CD4-positive, CD25-positive, alpha-beta regulatory T cell (primary cell): ENCODE measurements around the gene ABCG8. TPM values are rescaled to one million over a fixed set of nuclear protein-coding genes. Genes with fewer than 3 reads are reported as not detected.

Source experiments
- ATAC-seq, 2 donors: fragments of 150-1000 bp; cut with Tn5 transposase; one replicate each; pipeline ENCODE4 v1.10.0; 2021; ENCODE audit warnings: low read depth in 2 of 2, moderate number of reproducible peaks in 2 of 2, moderate library complexity in 1 of 2
- DNase-seq, 3 donors: peaks; one replicate each; pipeline versions ENCODE4 v3.0.0 to v3.0.0-alpha.2; 2012 to 2022; ENCODE audit warnings: mixed read lengths in 1 of 3
- H3K27ac ChIP-seq: one replicate; pipeline ENCODE4 v1.7.0; 2013; ENCODE audit warnings: mild to moderate bottlenecking, low read length; ENCODE audit not compliant: insufficient read depth, poor library complexity, severe bottlenecking
- H3K27me3 ChIP-seq: one replicate; pipeline ENCODE4 v1.7.0; 2013; ENCODE audit warnings: low read length; ENCODE audit not compliant: control insufficient read depth, insufficient read depth
- H3K36me3 ChIP-seq: one replicate; pipeline ENCODE4 v1.7.0; 2013; ENCODE audit warnings: mild to moderate bottlenecking, low read length, moderate library complexity; ENCODE audit not compliant: control insufficient read depth, insufficient read depth
- H3K4me1 ChIP-seq: 2 replicates; pipeline ENCODE4 v1.7.0; 2013; ENCODE audit warnings: mild to moderate bottlenecking, low read length; ENCODE audit not compliant: insufficient read depth, control insufficient read depth, poor library complexity, severe bottlenecking
- H3K4me3 ChIP-seq: one replicate; pipeline ENCODE4 v1.7.0; 2013; ENCODE audit warnings: low read depth, mild to moderate bottlenecking, low read length, moderate library complexity
- H3K9me3 ChIP-seq, 2 experiments: 1 replicate in 1 of 2; 2 replicates in 1 of 2; pipeline ENCODE4 v1.7.0; 2013; ENCODE audit warnings: low read length in 2 of 2, mild to moderate bottlenecking in 1 of 2, moderate library complexity in 1 of 2; ENCODE audit not compliant: control insufficient read depth in 2 of 2
- H3K27ac Mint-ChIP-seq, 3 donors: one replicate each; pipeline ENCODE4 v1.8.0; 2020 to 2022; ENCODE audit warnings: mild to moderate bottlenecking in 3 of 3, mixed read lengths in 3 of 3, moderate library complexity in 2 of 3
- H3K27me3 Mint-ChIP-seq: one replicate; pipeline ENCODE4 v1.8.0; 2022; ENCODE audit warnings: mild to moderate bottlenecking, mixed read lengths
- H3K36me3 Mint-ChIP-seq: one replicate; pipeline ENCODE4 v1.8.0; 2020; ENCODE audit warnings: mixed read lengths
- H3K4me1 Mint-ChIP-seq, 4 donors: one replicate each; pipeline ENCODE4 v1.8.0; 2020 to 2022; ENCODE audit warnings: mixed read lengths in 4 of 4, mild to moderate bottlenecking in 1 of 4
- H3K4me3 Mint-ChIP-seq, 4 donors: one replicate each; pipeline ENCODE4 v1.8.0; 2020 to 2022; ENCODE audit warnings: mild to moderate bottlenecking in 4 of 4, mixed read lengths in 4 of 4, moderate library complexity in 3 of 4
- H3K9me3 Mint-ChIP-seq, 7 donors: one replicate each; pipeline ENCODE4 v1.8.0; 2020 to 2022; ENCODE audit warnings: mixed read lengths in 7 of 7, mild to moderate bottlenecking in 3 of 7, moderate library complexity in 2 of 7
- polyA plus RNA-seq, 4 donors: library from polyadenylated mRNA; unstranded; fragments of 300-500 nt; fragmentation: Illumina TruSeq; gene quantifications; one replicate each; pipeline ENCODE4 v1.2.3, GENCODE V29; 2021
- total RNA-seq: library from RNA; stranded (reverse); gene quantifications from one replicate; pipeline ENCODE4 v1.2.3, GENCODE V29; 2022

The ABCG8 gene
- total and polyA plus RNA-seq, 5 donors from 2014 or later: 0.09 to 0.10 TPM; not detected in 3

- Mint-ChIP-seq H3K4me1 (peaks cover 0 to 2% (median 1%) of the 10 kb centered on the region in 4 donors), H3K27me3 (peaks cover 24% of the 10 kb centered on the region)
- H3K27ac ChIP-seq: no peak overlapping the region
These were observed 12.2 kb upstream of the ABCG8 start for GRCh38 chr2:43826305-43827250.

GRCh38 chr2:43831543-43832294 is 7.1 kb upstream of the ABCG8 start:
- H3K9me3 Mint-ChIP-seq: no peaks in the 10 kb centered on the region
- no peaks in the 10 kb centered on the region for H3K36me3 Mint-ChIP-seq
- DNase-seq (no peak), ATAC-seq (no peak)
- H3K36me3 ChIP-seq: no peaks in the 10 kb centered on the region
- peaks cover 16% of the 10 kb centered on the region for H3K27me3 Mint-ChIP-seq
- no peaks in the 10 kb centered on the region for H3K4me1 ChIP-seq
- H3K4me3 Mint-ChIP-seq: no peak overlapping the region
- no peaks in the 10 kb centered on the region for H3K9me3 ChIP-seq
- H3K27me3 ChIP-seq: peaks cover 4% of the 10 kb centered on the region
- H3K27ac Mint-ChIP-seq: no peak overlapping the region
- H3K4me3 ChIP-seq: no peak overlapping the region
- peaks cover 0 to 2% (median 1%) of the 10 kb centered on the region in 4 donors for H3K4me1 Mint-ChIP-seq
- H3K27ac ChIP-seq: no peak overlapping the region

More at GRCh38 chr2:43826305-43827250, 12.2 kb upstream of the ABCG8 start:
- H3K4me3 Mint-ChIP-seq: no peak overlapping the region
- Histone ChIP-seq H3K4me1 (no peaks in the 10 kb centered on the region), H3K4me3 (no peak overlapping the region), H3K27me3 (peaks cover 3% of the 10 kb centered on the region), H3K9me3 (no peaks in the 10 kb centered on the region), H3K36me3 (no peaks in the 10 kb centered on the region)
- DNase-seq (no peak), ATAC-seq (no peak)
- H3K9me3 Mint-ChIP-seq: no peaks in the 10 kb centered on the region
- no peak overlapping the region for H3K27ac Mint-ChIP-seq
- H3K36me3 Mint-ChIP-seq: peaks cover 4% of the 10 kb centered on the region

GRCh38 chr2:43832457-43832856 is 6.3 kb upstream of the ABCG8 start:
- Mint-ChIP-seq H3K4me1 (peaks cover 0 to 2% (median 1%) of the 10 kb centered on the region in 4 donors), H3K36me3 (no peaks in the 10 kb centered on the region), H3K27me3 (peaks cover 20% of the 10 kb centered on the region), H3K9me3 (no peaks in the 10 kb centered on the region), H3K4me3 (no peak overlapping the region), H3K27ac (no peak overlapping the region)
- no peak overlapping the region for H3K4me3 ChIP-seq
- no peaks in the 10 kb centered on the region for H3K36me3 ChIP-seq
- H3K27ac ChIP-seq: no peak overlapping the region
- no peaks in the 10 kb centered on the region for H3K4me1 ChIP-seq
- no peaks in the 10 kb centered on the region for H3K9me3 ChIP-seq
- no peak for ATAC-seq
- peaks cover 4% of the 10 kb centered on the region for H3K27me3 ChIP-seq
- no peak for DNase-seq

GRCh38 chr2:43837033-43837432 is 1.7 kb upstream of the ABCG8 start:
- no peaks in the 10 kb centered on the region for H3K4me1 ChIP-seq
- DNase-seq (no peak), ATAC-seq (no peak)
- no peak overlapping the region for H3K27ac Mint-ChIP-seq
- no peak overlapping the region for H3K4me3 ChIP-seq
- no peaks in the 10 kb centered on the region for H3K9me3 ChIP-seq
- H3K27ac ChIP-seq: no peak overlapping the region
- H3K9me3 Mint-ChIP-seq: no peaks in the 10 kb centered on the region
- H3K36me3 ChIP-seq: no peaks in the 10 kb centered on the region
- H3K27me3 Mint-ChIP-seq: peaks cover 4% of the 10 kb centered on the region
- no peaks in the 10 kb centered on the region for H3K36me3 Mint-ChIP-seq
- H3K4me1 Mint-ChIP-seq: no peaks in the 10 kb centered on the region
- H3K4me3 Mint-ChIP-seq: no peak overlapping the region
- H3K27me3 ChIP-seq: peaks cover 4% of the 10 kb centered on the region

GRCh38 chr2:43837831-43838559 is 776 bp upstream of the ABCG8 start:
- no peak overlapping the region for H3K4me3 Mint-ChIP-seq
- no peak overlapping the region for H3K27ac Mint-ChIP-seq
- Histone ChIP-seq H3K4me3 (no peak overlapping the region), H3K4me1 (no peaks in the 10 kb centered on the region), H3K9me3 (no peaks in the 10 kb centered on the region), H3K27ac (no peak overlapping the region), H3K36me3 (no peaks in the 10 kb centered on the region), H3K27me3 (no peaks in the 10 kb centered on the region)
- peaks cover 4% of the 10 kb centered on the region for H3K27me3 Mint-ChIP-seq
- DNase-seq: no peak
- no peak for ATAC-seq
- no peaks in the 10 kb centered on the region for H3K36me3 Mint-ChIP-seq
- H3K9me3 Mint-ChIP-seq: no peaks in the 10 kb centered on the region
- no peaks in the 10 kb centered on the region for H3K4me1 Mint-ChIP-seq

- Histone ChIP-seq H3K4me3 (no peak overlapping the region), H3K9me3 (no peaks in the 10 kb centered on the region), H3K27ac (no peak overlapping the region), H3K4me1 (no peaks in the 10 kb centered on the region), H3K36me3 (no peaks in the 10 kb centered on the region), H3K27me3 (no peaks in the 10 kb centered on the region)
- no peaks in the 10 kb centered on the region for H3K36me3 Mint-ChIP-seq
- H3K9me3 Mint-ChIP-seq: no peaks in the 10 kb centered on the region
- ATAC-seq: no peak
- H3K4me3 Mint-ChIP-seq: no peak overlapping the region
- no peak overlapping the region for H3K27ac Mint-ChIP-seq
- H3K27me3 Mint-ChIP-seq: peaks cover 4% of the 10 kb centered on the region
- no peak for DNase-seq
- H3K4me1 Mint-ChIP-seq: no peaks in the 10 kb centered on the region
These were observed 1.2 kb downstream of the ABCG8 start for GRCh38 chr2:43839776-43840564.

GRCh38 chr2:43840965-43841364 is 2.2 kb downstream of the ABCG8 start:
- no peak overlapping the region for H3K27ac Mint-ChIP-seq
- H3K36me3 Mint-ChIP-seq: no peaks in the 10 kb centered on the region

More at GRCh38 chr2:43840965-43841364, 2.2 kb downstream of the ABCG8 start:
- H3K27me3 ChIP-seq: no peaks in the 10 kb centered on the region
- Mint-ChIP-seq H3K4me3 (no peak overlapping the region), H3K9me3 (no peaks in the 10 kb centered on the region), H3K27me3 (peaks cover 4% of the 10 kb centered on the region), H3K4me1 (no peaks in the 10 kb centered on the region)
- H3K27ac ChIP-seq: no peak overlapping the region
- H3K9me3 ChIP-seq: no peaks in the 10 kb centered on the region
- no peaks in the 10 kb centered on the region for H3K36me3 ChIP-seq
- no peak overlapping the region for H3K4me3 ChIP-seq
- no peaks in the 10 kb centered on the region for H3K4me1 ChIP-seq
- DNase-seq: no peak
- ATAC-seq: no peak
